ENCODE measurements around the gene MCM9.

The MCM9 gene

DNA sequence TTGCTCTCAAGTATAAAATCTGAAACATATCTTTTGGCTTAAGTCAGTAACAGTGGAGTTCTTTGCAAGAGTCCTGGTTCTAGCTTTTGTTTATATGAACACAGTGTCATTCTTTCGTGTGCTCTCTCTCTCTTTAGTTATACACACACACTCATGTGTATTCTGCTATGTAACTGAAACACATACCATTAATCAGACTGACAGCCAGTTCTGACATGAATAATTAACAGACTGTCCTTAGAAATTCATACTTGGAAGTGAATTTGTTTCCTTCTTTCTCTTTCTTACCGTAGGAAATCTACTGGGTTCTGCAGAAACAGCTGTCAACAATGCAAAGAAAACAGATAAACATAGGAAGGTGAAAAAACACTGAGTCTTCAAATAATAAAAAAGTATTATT lies 2.5 kb downstream of the MCM9 start:
- DNase-seq (ENCODE audit: low read depth): peak; percentile 19

DNA sequence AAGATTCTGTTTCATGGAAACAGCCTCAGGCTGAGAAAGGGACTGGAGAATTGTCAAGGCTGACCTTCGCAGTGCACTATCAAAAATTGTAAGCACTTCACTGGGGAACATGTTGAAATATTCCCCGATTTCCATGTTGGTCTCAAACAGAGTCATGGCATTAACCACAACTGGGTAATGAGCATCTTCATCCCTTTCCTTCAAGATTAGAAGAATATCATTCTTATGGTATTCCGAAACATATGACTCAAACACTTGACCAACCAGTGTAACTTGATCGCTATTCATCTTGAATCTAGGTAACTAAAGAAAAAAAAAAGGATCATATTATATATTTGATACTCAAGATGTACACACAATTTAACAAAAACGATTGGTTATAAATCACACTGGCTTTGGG lies 3.5 kb downstream of the MCM9 start:
- peak; percentile 51 for DNase-seq (ENCODE audit: low read depth)

DNA sequence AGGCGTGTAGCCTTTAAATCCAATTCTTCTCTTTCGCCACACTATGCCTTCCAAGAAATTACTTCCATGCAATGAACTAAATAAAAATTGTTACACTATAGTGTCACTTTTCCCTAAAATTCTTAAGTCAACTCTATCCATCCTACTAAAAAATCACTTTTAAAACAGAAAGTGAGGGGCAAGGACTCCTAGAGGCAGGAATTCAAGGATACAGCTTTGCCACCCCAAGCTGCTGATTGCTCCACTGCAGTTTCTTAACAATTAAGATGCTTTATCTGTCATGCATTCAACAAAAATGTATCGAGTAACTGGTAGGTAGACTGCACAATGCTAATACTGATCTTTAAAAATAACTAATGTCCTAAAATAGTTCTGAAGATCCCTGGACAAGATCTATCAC lies 4.3 kb downstream of the MCM9 start:
- DNase-seq (ENCODE audit: low read depth): no peak

DNA sequence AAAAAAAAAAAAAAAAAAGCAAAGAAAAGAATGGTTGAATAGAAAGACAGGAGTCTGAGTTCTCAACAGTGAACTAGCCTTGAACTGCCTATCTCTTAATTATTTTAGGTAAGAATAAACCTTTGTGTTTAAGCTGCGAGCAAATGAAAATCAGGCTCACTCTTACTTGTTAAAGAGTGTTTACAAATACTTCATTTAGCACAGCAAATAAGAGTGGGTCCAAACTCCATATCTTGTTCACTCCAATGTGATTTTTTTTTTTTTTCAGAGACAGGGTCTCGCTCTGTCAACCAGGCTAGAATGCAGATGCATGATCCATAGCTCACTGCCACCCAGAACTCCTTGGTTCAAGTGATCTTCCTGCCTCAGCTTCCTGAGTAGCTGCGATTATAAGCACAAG lies 11.9 kb downstream of the MCM9 start:
- DNase-seq (ENCODE audit: low read depth): no peak

DNA sequence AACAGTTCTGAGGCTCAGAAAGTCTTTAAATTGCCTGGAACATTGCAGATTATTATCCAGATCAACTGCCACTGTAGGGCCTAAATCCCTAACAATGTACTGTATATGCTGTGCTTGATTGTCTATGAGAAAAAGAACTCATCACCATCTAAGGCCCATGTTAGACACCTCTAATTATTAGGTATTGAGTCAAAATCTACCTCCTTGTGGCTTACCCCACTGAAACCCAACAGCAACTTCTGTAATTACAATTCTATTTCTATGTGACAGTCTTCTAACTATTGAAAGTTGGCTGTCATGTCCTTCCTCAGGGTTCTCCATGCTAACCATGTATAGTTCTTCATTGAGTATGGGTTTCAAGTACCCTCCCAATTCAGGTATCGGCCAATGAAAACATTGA lies 13.9 kb downstream of the MCM9 start:
- DNase-seq (ENCODE audit: low read depth): no peak

DNA sequence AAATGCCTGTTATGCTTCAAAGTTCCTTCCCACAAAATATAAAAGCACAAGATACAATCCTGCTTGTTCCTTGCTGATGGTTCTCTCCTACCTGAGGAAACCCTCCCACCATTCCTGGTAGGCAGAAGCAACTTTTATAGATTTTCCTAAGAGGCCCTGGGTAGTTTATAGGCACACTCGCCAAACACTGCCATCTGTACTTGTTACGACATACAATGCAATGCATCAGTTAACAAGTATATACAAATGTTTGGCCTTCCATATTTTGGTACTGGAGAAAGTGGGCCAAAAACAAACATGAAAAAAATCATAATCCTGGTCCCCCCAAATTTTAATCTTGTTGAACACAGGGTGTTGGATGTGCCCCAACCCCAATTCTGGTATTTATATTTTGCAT lies 16.6 kb downstream of the MCM9 start:
- peak; percentile 22 for DNase-seq (ENCODE audit: low read depth)

DNA sequence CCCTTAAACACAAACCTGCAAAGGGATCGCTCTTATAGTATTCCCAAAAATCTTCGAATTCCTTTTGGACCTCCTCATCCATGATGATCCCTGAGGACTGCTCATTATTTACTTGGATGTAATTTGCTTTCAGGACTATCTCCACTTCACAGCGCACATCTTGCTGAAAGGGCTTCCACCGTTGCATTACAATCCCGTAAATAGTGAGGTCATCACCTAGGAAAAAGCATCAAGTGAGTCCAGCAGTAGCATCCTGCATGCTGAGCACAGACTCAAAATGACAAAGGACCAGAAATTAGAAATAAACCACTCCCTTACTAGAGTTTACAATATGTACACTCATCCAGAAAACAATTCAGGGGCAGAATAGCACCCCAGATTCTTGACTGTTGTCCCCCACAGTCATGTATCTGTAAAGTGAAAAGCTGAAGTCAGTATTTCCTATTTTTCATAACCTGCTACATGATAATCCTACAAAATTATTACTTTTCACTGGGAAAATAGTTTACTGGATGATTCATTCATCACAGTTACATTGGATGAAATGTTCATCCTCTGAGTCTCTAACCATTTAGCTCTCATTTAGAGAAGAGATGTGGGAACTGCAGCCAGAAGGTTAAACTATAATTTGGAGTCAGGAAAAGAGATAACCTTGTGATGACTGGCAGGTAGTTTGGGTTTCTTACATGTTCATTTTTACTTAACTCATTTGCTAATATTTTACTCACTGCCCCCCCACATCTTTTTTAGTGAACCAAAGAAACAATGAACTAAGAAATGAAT lies 17.2 kb downstream of the MCM9 start:
- no peak for DNase-seq (ENCODE audit: low read depth)

DNA sequence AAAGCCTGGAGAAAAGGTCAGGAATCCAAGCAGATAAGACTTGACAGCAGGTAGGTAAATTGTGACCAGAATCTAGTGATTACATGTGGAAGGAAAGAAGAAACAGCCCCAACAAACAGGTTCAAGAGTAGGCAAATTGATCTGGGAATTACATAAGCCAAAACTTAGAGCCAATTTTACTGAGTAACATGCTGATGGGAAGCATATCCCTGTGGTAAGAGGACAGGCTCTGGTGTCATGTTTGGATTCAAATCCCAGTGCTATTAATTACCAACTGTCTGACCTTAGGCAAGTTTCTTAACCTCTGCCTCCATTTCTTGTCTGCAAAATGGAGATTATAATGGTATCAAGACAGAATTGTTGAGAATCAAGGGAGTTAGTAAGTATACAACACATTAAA lies 20.4 kb downstream of the MCM9 start:
- DNase-seq (ENCODE audit: low read depth): no peak

DNA sequence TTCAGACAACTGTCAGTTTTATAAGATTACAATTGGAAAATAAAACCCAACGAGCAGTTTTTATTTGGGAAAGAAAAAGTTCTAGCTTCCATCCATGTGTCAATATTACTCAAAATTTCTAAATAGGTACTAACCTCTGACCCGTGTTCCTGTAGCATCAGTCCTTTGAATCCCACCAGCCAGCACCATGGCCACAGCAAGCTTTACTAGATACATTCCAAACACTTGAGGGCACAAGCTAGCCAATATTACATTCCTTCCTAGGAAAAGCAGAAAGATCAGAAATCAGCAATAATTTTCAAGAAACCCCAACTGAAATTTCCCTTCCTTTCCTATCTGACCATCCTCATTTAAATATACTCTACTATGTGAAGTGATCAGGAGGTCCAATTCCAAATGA lies 21.8 kb downstream of the MCM9 start:
- no peak for DNase-seq (ENCODE audit: low read depth)

DNA sequence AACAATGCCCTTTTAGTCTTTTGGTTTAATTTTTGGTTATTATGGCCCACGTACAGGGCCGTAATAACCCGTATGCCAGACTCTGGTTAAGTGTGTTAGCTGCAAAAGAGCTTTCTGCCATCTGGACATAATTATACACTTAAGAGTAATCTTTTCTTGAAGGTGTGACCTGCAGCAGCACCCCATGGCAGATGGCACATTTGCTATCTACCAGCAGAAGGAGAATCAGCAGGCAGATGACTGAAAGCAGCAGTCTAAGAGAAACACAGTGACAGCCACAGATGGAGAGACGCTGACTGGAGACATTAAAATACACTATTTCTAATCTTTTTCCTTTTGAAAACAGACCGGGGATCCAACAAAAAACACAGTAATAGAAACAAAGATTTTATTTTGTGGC lies 22.3 kb downstream of the MCM9 start:
- DNase-seq (ENCODE audit: low read depth): no peak

DNA sequence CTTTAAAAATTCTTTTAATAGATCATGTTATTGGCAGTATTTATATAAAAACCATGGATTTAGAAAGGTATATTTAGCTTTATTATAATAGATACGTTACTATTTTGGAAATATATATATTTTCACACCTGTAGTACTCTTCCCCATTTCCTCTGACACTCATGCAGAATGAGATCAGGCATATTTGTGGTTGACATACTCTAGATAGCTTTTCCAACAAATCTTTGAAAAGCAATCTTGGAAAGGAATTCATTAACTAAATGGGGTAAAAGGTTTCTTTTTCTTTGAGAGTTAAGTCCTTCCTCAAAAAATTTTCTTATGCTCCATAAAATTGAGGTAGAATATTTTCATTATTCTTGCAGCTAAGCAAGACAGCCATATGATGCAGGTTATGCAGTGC lies 26.5 kb downstream of the MCM9 start:
- DNase-seq (ENCODE audit: low read depth): peak; percentile 45

DNA sequence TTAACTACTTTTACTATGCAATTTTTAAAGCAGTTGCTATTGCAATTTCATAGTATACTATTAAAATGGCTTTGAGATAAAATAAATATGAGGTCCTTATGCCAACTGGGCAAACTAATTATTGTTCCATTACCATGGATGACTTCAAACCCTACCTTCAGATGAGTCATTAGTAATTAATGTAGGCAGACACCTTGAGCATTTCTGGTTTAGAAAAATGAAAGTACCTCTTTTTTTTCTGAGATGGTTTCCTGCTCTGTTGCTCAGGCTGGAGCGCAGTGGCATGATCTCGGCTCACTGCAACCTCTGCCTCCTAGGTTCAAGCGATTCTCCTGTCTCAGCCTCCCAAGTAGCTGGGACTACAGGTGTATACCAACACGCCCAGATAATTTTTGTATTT lies 29.1 kb downstream of the MCM9 start:
- no peak for DNase-seq (ENCODE audit: low read depth)

DNA sequence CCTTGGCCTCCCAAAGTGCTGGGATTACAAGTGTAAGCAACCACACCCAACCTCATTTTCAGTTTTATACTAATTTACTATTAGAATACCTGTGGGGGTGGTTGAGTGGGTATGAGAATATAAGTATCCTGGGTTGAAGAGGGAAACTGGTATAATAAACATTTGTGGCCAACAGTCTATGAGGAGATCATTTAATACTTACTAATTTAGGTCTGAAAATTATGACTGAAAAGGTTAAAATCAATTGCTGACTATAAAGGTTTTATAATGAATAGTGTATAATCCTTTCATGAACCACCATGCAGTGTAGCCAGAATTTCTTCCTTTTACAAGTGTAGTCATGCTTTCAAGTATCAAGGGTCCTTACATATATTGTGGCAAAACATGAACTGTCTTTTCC lies 29.9 kb downstream of the MCM9 start:
- DNase-seq (ENCODE audit: low read depth): no peak

DNA sequence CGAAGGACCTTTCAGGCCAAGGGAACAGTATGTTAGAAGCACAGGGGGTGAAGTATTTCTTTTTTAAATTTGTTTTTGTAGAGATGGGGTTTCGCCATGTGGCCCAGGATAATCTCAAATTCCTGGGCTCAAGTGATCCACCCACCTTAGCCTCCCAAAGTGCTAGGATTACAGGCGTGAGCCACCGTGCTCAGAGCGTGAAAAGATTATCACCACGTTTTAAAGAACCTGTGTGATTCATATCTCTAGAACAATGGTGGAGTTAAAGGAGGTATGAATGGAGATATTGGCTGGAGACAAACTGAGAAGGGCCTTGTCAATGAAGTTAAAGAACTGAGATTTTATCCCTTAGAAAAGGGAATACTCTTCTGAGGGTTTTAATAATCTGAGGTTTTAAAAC lies 31.3 kb downstream of the MCM9 start:
- no peak for DNase-seq (ENCODE audit: low read depth)

DNA sequence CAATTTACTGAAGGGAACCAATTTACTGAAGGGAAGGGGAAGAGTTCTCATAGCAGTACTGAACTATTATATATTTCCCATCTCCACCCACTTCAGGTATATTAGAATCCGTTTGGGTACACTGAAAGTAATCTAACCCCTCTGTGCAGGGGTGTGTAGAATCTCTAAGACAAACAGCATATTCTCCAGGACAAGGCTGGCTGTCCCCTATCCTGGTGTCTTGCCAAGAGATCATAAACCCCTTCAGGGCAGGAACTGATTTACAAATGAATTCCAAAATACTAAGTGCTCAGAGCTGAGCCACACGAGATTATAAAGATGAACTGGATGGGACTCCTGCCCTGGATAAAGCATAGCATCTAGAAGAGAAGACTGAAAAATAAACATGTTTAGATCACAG lies 31.8 kb downstream of the MCM9 start:
- DNase-seq (ENCODE audit: low read depth): no peak

DNA sequence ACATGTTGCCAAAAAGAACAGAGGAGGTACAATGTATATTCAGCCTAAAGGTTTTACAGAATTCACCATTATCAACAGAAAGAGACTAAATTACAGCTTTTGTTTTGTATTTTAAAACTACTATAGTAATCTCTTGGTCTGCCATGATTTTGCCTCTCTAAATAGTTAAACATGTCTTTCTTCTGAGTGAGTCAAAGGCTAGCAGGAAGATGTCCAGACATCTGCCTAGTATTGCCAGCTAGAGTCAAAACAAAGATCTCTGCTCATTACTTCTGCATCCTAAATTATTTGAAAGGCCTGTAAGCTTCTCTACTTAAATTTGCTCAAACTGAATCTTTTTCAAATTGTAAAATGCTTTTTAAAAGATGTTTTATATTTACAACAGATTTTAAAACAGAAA lies 32.2 kb downstream of the MCM9 start:
- peak; percentile 18 for DNase-seq (ENCODE audit: low read depth)

DNA sequence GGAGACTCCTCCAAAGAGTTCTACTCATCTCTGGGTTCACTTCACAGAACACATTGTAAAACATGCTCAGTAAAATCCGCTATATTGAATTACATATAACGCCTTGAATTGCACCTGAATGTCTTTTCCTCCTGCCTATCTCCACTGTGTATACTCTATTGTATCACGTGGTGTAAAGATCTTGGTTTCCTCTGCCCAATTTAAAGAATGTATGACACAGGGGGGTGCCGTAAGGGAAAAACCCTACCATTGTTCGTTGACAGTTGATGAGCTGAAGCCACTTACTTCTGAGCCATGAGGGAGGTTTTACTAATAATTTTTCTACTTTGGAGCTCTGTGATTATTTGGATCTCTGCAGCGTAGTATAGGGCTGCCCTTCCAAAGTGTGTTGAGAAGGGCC lies 35.0 kb downstream of the MCM9 start:
- DNase-seq (ENCODE audit: low read depth): no peak

DNA sequence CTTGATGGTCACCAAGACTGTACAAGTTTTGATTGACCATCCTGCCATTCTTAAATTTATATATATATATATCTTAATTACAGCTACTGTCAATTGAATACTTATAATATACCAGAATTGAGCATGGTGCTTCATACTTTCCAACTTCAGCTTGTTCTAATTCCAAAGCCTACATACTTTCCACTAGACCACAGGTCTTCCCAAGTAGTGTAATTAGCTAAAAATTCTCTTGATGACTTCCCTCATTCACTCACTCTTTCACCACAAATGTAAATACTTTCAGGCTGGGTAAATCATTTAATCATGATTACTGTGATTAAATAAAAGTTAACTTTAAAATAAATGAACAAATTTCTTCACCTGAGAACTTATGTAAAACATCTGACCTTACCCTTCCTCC lies 37.6 kb downstream of the MCM9 start:
- no peak for DNase-seq (ENCODE audit: low read depth)

DNA sequence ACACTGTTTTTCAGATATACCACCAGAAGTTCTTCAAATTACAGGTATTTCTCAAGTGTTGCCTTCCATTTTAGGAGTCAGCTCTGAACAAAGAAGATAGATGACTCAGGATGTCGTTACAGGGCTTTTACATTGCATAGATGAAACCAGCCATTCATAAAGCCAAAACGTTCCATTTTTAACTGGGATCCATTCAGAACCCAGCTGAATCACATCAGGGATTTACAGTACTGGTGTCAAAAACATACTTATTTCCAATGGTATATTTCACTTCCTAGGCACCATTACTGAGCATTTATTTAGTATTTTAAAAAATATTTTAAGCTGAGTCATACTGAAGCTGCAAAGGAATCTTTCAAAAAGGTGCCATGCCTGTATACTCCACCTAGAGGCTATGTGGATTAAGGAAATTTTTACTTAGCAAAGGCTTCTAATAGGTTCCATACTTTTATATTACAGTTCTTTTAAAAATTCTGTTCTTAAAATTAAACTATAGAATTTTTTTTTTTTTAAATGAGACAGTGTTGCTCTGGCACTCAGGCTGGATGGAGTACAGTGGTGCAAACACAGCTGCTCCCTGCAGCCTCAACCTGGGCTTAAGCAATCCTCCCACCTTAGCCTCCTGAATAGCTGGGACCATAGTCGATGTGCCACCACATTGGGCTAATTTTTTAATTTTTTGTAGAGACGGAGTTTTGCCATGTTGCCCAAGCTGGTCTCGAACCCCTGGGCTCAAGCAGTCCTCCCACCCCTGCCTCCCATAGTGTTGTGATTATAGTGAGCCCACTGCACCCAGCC lies 38.4 kb downstream of the MCM9 start:
- DNase-seq (ENCODE audit: low read depth): peak; percentile 58

DNA sequence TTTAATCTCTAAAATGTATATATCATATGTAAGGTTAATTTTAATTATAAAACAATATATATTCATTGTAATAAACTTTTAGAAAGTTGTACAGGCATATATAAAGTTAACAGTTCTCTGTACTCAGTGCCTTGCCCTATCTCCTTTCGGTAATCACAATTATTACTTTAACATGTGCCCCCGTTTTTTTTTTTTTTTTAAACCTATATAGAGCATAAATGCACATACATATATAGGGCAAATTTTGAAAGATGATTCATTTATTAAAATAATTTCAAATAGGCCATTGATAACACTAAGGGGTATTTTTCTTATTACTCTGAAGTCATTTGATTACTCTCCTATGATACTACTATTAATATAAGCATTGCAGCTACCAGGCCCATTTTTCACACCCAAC lies 39.1 kb downstream of the MCM9 start:
- DNase-seq (ENCODE audit: low read depth): no peak

DNA sequence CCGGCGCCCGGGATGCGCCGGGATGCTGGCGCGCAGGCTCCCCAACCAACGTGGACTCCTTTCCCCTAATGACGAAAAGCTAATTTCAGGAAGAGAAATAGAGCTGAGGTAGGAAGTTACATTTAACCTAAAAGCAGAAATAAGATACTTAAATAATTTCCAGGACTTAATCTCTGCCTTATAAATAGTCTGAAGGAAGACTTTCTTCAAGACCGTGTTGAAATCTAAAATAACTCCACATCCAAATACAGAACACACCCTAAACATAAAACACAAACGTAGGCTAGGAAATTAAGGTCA lies 39.7 kb downstream of the MCM9 start:
- no peak for DNase-seq (ENCODE audit: low read depth)

DNA sequence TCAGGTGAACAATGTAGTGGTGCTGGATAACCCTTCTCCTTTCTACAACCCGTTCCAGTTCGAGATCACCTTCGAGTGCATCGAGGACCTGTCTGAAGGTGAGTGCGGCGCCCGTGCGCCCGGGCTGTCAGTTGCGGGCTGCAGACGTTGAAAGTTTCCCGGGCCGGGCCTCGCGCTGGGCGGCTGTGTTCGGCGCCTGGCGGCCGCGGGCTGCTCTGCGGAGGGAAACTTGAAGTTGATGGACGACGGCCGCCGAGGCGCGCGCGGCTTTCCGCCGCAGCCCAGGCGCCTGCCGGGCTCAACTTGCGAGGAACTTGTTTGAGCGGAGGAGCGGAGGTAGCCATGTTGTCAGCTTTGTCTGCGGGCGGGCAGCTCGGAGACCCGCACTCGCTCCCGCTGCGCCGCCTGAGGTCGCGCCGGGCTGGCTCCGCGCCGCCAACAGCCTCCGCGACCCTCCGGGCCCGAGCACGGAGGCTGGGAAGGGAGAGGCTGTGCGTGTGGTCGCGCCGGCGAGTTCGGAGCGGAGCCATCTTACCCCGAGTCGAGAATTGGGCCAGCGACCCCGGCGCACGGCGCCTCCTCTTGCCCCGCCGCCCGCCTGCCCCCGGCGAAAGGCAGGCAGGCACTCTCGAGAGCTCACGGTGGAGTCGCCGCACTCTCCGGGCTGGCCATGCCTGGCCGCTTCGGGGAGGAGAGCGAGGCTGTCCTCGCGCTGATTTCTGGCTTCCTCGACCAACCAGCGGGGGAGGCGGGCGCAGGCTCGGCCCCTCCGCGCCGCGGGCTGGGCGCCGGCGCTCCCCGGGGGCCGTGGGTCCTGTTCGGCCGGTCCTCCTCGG lies 40.3 kb downstream of the MCM9 start:
- DNase-seq (ENCODE audit: low read depth): peak; percentile 66

DNA sequence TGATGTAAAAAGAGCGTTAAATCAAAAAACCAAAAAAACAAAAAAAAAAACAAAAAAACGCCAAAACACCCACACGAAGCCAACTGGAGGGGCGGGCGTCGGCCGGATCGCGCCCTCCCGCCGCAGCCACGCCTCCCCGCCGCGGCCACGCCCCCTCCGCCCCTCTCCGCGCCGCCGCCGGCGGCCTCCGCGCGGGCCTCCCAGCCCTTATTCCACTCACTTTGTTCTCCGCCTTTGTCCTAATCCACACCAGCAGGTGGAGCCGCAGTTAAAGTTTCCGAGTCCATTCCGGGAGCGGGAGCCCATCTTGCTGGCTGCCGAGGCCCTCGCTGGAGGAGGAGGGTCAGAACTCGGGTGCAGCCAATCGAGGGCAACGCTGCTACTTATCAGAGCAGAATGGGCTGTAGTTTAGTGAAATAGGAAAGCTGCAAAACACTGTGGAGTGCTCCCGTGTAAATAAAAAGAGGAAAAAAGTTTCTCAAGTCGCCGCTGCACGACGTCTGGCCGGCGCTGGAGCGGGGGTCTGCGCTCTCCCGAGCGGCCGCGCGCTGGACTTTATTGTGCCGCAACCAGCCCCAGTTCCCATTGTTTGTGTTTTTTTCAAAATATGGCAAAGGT lies 41.0 kb downstream of the MCM9 start, which contains the start of gene ASF1A:
ASF1A (plus strand) TSS at position 346 of the 618 bp plus-strand sequence; CDS start at position 608, 262 bp downstream.
- DNase-seq (ENCODE audit: low read depth): peak; percentile 98

All from amniotic epithelial cell (primary cell).